ENCODE results near the gene GTPBP10. TPM values are rescaled to one million over a fixed set of nuclear protein-coding genes. Genes with fewer than 3 reads are reported as not detected.

The GTPBP10 gene
- total and polyA plus RNA-seq, 2 of the 13 experiments (the other 11 are each of a cell fraction or from before 2014, with no cell fraction given), result 13.3 to 38.7 TPM

- TF ChIP-seq SNAPC4 (CRISPR knock-in tag; IDR thresholded peaks at IDR 0.05) (0 out of 2 replicates have a peak, but pooled peaks have one; percentile 58), ZNF772 (CRISPR knock-in tag; IDR thresholded peaks at IDR 0.05) (no peak), ATF1 (CRISPR knock-in tag; IDR thresholded peaks at IDR 0.05) (peak; percentile 81), DDIT3 (CRISPR knock-in tag; IDR thresholded peaks at IDR 0.05) (0 out of 2 replicates have a peak, but pooled peaks have one; percentile 31), CBX1 (IDR thresholded peaks at IDR 0.05; ENCODE audit: low read depth) (peak; percentile 23), ZBTB4 (CRISPR knock-in tag; IDR thresholded peaks at IDR 0.05; ENCODE audit: borderline replicate concordance) (no peak), SAP130 (CRISPR knock-in tag; IDR thresholded peaks at IDR 0.05; ENCODE audit: low read depth) (peak; percentile 87), CREM (IDR thresholded peaks at IDR 0.05) (peak; percentile 90), CREM (CRISPR knock-in tag; IDR thresholded peaks at IDR 0.05) (no peak), ZNF784 (CRISPR knock-in tag; IDR thresholded peaks at IDR 0.05; ENCODE audit: borderline replicate concordance) (no peak), ZFP1 (CRISPR knock-in tag; IDR thresholded peaks at IDR 0.05) (peak; percentile 59; the same call in 1 of the 2 replicates), NFKB2 (CRISPR knock-in tag; IDR thresholded peaks at IDR 0.05; ENCODE audit: borderline replicate concordance) (no peak; the same call in 1 of the 2 replicates), ZNF160 (CRISPR knock-in tag; IDR thresholded peaks at IDR 0.05) (0 out of 2 replicates have a peak, but pooled peaks have one; percentile 37), SIN3A (IDR thresholded peaks at IDR 0.05; ENCODE audit: borderline replicate concordance, low read depth, low read length) (0 out of 2 replicates have a peak, but pooled peaks have one; percentile 59), ZNF431 (CRISPR knock-in tag; IDR thresholded peaks at IDR 0.05; ENCODE audit: borderline replicate concordance, low read depth) (no peak), ZGPAT (CRISPR knock-in tag; IDR thresholded peaks at IDR 0.05) (peak; percentile 80)
Observed at GRCh38 chr7:90403174-90404113, 56.9 kb downstream of the GTPBP10 start, which contains the start of gene CLDN12 (continued).
